Naive thymus-derived CD8-positive, alpha-beta T cell (primary cell): Measurements from ENCODE around the gene OR4C12. TPM values are rescaled to one million over a fixed set of nuclear protein-coding genes. Genes with fewer than 3 reads are reported as not detected.
A peak's percentile ranks its signal among the peaks of the same experiment; 100 is the strongest.
"Not testable (repeated sequence)": the region's sequence is repeated elsewhere in the genome, so short reads cannot be mapped to it uniquely, and the experiment has no call there.

Experiments
- ATAC-seq, 2 donors: fragments of 150-1000 bp; cut with Tn5 transposase in 1 of 2; sonication (Bioruptor Pico), chemical (Tn5 transposase) in 1 of 2; 1 replicate in 1 of 2; 2 replicates in 1 of 2; pipeline ENCODE4 v1.10.0; 2021; ENCODE audit warnings: mild to moderate bottlenecking in 2 of 2, moderate library complexity in 2 of 2
- POLR2A ChIA-PET: fragments of 350-600 bp; sonication (Branson Sonifier 250); formaldehyde crosslinking; loops from one replicate; lab custom pipeline; 2021; ENCODE audit warnings: antibody characterized with exemption; lab: Charles Lee
- DNase-seq, 10 donors: peaks; one replicate each; pipeline versions ENCODE4 v3.0.0 to v3.0.0-alpha.2; 2020 to 2022
- H3K27ac Mint-ChIP-seq, 10 donors: one replicate each; pipeline ENCODE4 v1.8.0; 2020 to 2022; ENCODE audit warnings: mild to moderate bottlenecking in 10 of 10, mixed read lengths in 10 of 10, moderate library complexity in 4 of 10, inconsistent platforms in 1 of 10
- H3K27me3 Mint-ChIP-seq, 5 donors: one replicate each; pipeline ENCODE4 v1.8.0; 2021 to 2022; ENCODE audit warnings: mixed read lengths in 5 of 5
- H3K36me3 Mint-ChIP-seq, 3 donors: one replicate each; pipeline ENCODE4 v1.8.0; 2020 to 2022; ENCODE audit warnings: mixed read lengths in 3 of 3, mild to moderate bottlenecking in 2 of 3, inconsistent platforms in 1 of 3
- H3K4me1 Mint-ChIP-seq, 4 donors: one replicate each; pipeline ENCODE4 v1.8.0; 2021 to 2022; ENCODE audit warnings: mixed read lengths in 4 of 4
- H3K4me3 Mint-ChIP-seq, 10 donors: one replicate each; pipeline ENCODE4 v1.8.0; 2020 to 2022; ENCODE audit warnings: mild to moderate bottlenecking in 10 of 10, mixed read lengths in 10 of 10, moderate library complexity in 6 of 10, inconsistent platforms in 1 of 10
- H3K9me3 Mint-ChIP-seq, 9 donors: one replicate each; pipeline ENCODE4 v1.8.0; 2020 to 2022; ENCODE audit warnings: mixed read lengths in 9 of 9, mild to moderate bottlenecking in 3 of 9, inconsistent platforms in 1 of 9, moderate library complexity in 1 of 9
- polyA plus RNA-seq, 3 donors: library from polyadenylated mRNA; unstranded; fragments of 300-500 nt; fragmentation: Illumina TruSeq; gene quantifications; one replicate each; pipeline ENCODE4 v1.2.3, GENCODE V29; 2021
- total RNA-seq, 8 experiments: library from RNA in 2 of 8; stranded (reverse) in 2 of 8; gene quantifications; one replicate each; pipeline ENCODE4 v1.2.3 and lab custom pipeline; 2021 to 2026

The OR4C12 gene
- not detected for total RNA-seq
- polyA plus RNA-seq: not detected
- total RNA-seq (lab: John Stamatoyannopoulos, UW): 0 reads per million in 6 experiments

- H3K27ac Mint-ChIP-seq, H3K36me3 Mint-ChIP-seq, DNase-seq, H3K4me1 Mint-ChIP-seq, ATAC-seq, POLR2A ChIA-PET, H3K4me3 Mint-ChIP-seq, H3K27me3 Mint-ChIP-seq: not testable (repeated sequence)
- peaks cover 0 to 27% (median 10%) of the 10 kb centered on the region in 9 donors for H3K9me3 Mint-ChIP-seq
These were observed at the start of gene OR4C12 for GRCh38 chr11:49982435-49982834. Gene OR4C12, minus strand, starts transcription at chr11:49982535. Its CDS starts 34 bp downstream, at chr11:49982501.

- POLR2A ChIA-PET: no interaction called here
- no peak for ATAC-seq
- peaks cover 5 to 50% (median 29%) of the 10 kb centered on the region in 9 donors for H3K9me3 Mint-ChIP-seq
These were observed 47.9 kb upstream of the OR4C12 start for GRCh38 chr11:50030193-50030592.

GRCh38 chr11:49995565-49995964 lies 13.2 kb upstream of the OR4C12 start:
- H3K9me3 Mint-ChIP-seq: peaks cover 4 to 36% (median 10%) of the 10 kb centered on the region in 9 donors
- POLR2A ChIA-PET: no interaction called here
- H3K27me3 Mint-ChIP-seq: no peaks in the 10 kb centered on the region
- ATAC-seq (no peak), DNase-seq (peak in 1 of 10 donors; percentile 0)
- H3K4me1 Mint-ChIP-seq: no peaks in the 10 kb centered on the region
- no peaks in the 10 kb centered on the region for H3K36me3 Mint-ChIP-seq
- H3K27ac Mint-ChIP-seq: no peak overlapping the region
- no peak overlapping the region for H3K4me3 Mint-ChIP-seq

More at GRCh38 chr11:50030193-50030592, 47.9 kb upstream of the OR4C12 start:
- Mint-ChIP-seq H3K36me3 (peaks cover 0 to 11% (median 0%) of the 10 kb centered on the region in 3 donors), H3K4me3 (no peak overlapping the region), H3K27ac (no peak overlapping the region), H3K4me1 (no peaks in the 10 kb centered on the region), H3K27me3 (no peaks in the 10 kb centered on the region)
- no peak for DNase-seq

- H3K4me3 Mint-ChIP-seq, DNase-seq, H3K27ac Mint-ChIP-seq, POLR2A ChIA-PET, H3K27me3 Mint-ChIP-seq, ATAC-seq, H3K36me3 Mint-ChIP-seq, H3K4me1 Mint-ChIP-seq: not testable (repeated sequence)
- peaks cover 5 to 32% (median 13%) of the 10 kb centered on the region in 9 donors for H3K9me3 Mint-ChIP-seq
These were observed 8.9 kb downstream of the OR4C12 start for GRCh38 chr11:49973439-49973838.

- Mint-ChIP-seq H3K36me3 (peaks cover 0 to 6% (median 0%) of the 10 kb centered on the region in 3 donors), H3K9me3 (peaks cover 3 to 37% (median 10%) of the 10 kb centered on the region in 9 donors), H3K27ac (no peak within 1 kb of the TSS), H3K4me1 (no peaks in the 10 kb centered on the region), H3K4me3 (no peak within 1 kb of the TSS), H3K27me3 (no peaks in the 10 kb centered on the region)
- ATAC-seq: no peak
- POLR2A ChIA-PET: no interaction called here
- no peak for DNase-seq
These were observed 30.2 kb downstream of the OR4C12 start, which contains the start of gene OR4C13 for GRCh38 chr11:49952091-49952490. Gene OR4C13, plus strand, starts transcription at chr11:49952391. Its CDS starts 32 bp downstream, at chr11:49952423.

GRCh38 chr11:49948701-49949100 lies 33.6 kb downstream of the OR4C12 start:
- H3K36me3 Mint-ChIP-seq, H3K27me3 Mint-ChIP-seq, DNase-seq, H3K27ac Mint-ChIP-seq, POLR2A ChIA-PET, ATAC-seq, H3K4me3 Mint-ChIP-seq, H3K4me1 Mint-ChIP-seq: not testable (repeated sequence)
- H3K9me3 Mint-ChIP-seq: peaks cover 3 to 46% (median 19%) of the 10 kb centered on the region in 9 donors

Other genes with a start within 250 kb of the OR4C12 start
- gene OR4C13, start 30.1 kb downstream of the OR4C12 start, total RNA-seq: not detected
- not detected for gene OR4C13, start 30.1 kb downstream of the OR4C12 start, polyA plus RNA-seq
- gene OR4C45, start 50.3 kb upstream of the OR4C12 start, total RNA-seq: not detected
- not detected for gene OR4C45, start 50.3 kb upstream of the OR4C12 start, polyA plus RNA-seq